KMS-11 (cell line): ENCODE data around the gene RPRD2.
A peak's percentile ranks its signal among the peaks of the same experiment; 100 is the strongest.

Source experiments
- H2AFZ ChIP-seq: fragments of 200-600 bp; sonication (generic); 2 replicates; pipeline ENCODE4 v1.6.1; 2016; ENCODE audit warnings: antibody characterized with exemption, mixed run types, low read depth
- H3K27ac ChIP-seq: fragments of 200-600 bp; sonication (generic); 2 replicates; pipeline ENCODE4 v1.6.1; 2016; ENCODE audit warnings: mild to moderate bottlenecking, mixed run types
- H3K27me3 ChIP-seq: fragments of 200-600 bp; sonication (generic); 2 replicates; pipeline ENCODE4 v1.6.1; 2017; ENCODE audit warnings: mild to moderate bottlenecking, low read depth, mixed run types, moderate library complexity; ENCODE audit not compliant: insufficient read depth
- H3K36me3 ChIP-seq: fragments of 200-600 bp; sonication (generic); 2 replicates; pipeline ENCODE4 v1.6.1; 2017; ENCODE audit warnings: mild to moderate bottlenecking, mixed run types; ENCODE audit not compliant: insufficient read depth
- H3K4me1 ChIP-seq: fragments of 200-600 bp; sonication (generic); 2 replicates; pipeline ENCODE4 v1.6.1; 2016; ENCODE audit warnings: mild to moderate bottlenecking, low read depth, mixed run types; ENCODE audit not compliant: poor library complexity, severe bottlenecking
- H3K4me2 ChIP-seq: fragments of 200-600 bp; sonication (generic); 2 replicates; pipeline ENCODE4 v1.7.0; 2016; ENCODE audit warnings: mild to moderate bottlenecking, mixed run types
- H3K4me3 ChIP-seq: fragments of 200-600 bp; sonication (generic); IDR thresholded peaks from 2 replicates; pipeline ENCODE4 v1.6.1; 2017; ENCODE audit warnings: low read depth, low read length, mixed read lengths; ENCODE audit not compliant: insufficient read depth
- H3K79me2 ChIP-seq: fragments of 200-600 bp; sonication (generic); 2 replicates; pipeline ENCODE4 v1.6.1; 2016; ENCODE audit warnings: low read depth, mixed run types; ENCODE audit not compliant: insufficient read depth
- H3K9ac ChIP-seq: fragments of 200-600 bp; sonication (generic); 2 replicates; pipeline ENCODE4 v1.6.1; 2016; ENCODE audit warnings: mild to moderate bottlenecking, mixed run types
- H4K20me1 ChIP-seq: fragments of 200-600 bp; sonication (generic); 2 replicates; pipeline ENCODE4 v1.6.1; 2016; ENCODE audit warnings: mild to moderate bottlenecking, mixed run types; ENCODE audit not compliant: insufficient read depth
- TF ChIP-seq, protein P1 (sequence below): fragments of 200-600 bp; sonication (generic); conservative IDR thresholded peaks from 2 replicates; pipeline ENCODE4 v1.6.1; 2017; ENCODE audit warnings: low read depth, mild to moderate bottlenecking, antibody characterized with exemption, low read length, moderate library complexity, mixed read lengths

RPRD2 gene

DNA sequence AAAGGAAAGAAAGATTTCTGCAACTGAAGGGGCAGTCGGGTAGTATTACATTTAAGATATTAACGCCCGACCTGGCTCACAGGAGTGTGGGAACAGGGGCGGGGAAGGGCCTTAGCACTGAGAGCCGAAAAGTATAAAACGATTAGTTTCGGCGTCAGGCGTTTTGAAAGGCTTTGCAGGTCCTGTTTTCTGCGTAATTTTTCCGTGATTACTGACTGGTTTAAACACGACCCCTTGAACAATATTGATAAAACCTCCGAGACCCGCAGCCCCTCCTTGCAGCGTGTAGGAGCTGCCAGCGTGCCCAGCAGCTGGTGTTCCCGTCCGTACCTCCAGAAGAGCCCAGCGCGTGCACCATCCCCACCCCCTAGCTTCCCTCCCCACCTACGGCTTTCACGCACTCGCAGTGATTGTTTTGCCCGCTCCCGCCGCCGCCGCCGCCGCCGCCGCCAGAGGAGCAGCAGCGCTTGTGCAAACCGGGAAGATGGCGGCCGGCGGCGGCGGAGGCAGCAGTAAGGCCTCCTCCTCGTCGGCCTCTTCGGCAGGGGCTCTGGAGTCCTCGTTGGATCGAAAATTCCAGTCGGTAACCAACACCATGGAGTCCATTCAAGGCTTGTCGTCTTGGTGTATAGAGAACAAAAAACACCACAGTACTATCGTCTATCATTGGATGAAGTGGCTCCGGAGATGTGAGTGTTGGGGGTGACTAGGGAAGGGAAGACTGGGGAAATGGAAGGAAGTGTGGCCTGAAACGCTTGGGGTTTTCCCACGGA, 470 bp downstream of the RPRD2 start:
- H3K4me2 ChIP-seq, result peak overlapping the region; percentile 77
- TF ChIP-seq, protein P1, sequence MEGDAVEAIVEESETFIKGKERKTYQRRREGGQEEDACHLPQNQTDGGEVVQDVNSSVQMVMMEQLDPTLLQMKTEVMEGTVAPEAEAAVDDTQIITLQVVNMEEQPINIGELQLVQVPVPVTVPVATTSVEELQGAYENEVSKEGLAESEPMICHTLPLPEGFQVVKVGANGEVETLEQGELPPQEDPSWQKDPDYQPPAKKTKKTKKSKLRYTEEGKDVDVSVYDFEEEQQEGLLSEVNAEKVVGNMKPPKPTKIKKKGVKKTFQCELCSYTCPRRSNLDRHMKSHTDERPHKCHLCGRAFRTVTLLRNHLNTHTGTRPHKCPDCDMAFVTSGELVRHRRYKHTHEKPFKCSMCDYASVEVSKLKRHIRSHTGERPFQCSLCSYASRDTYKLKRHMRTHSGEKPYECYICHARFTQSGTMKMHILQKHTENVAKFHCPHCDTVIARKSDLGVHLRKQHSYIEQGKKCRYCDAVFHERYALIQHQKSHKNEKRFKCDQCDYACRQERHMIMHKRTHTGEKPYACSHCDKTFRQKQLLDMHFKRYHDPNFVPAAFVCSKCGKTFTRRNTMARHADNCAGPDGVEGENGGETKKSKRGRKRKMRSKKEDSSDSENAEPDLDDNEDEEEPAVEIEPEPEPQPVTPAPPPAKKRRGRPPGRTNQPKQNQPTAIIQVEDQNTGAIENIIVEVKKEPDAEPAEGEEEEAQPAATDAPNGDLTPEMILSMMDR, result no peak
- H3K27me3 ChIP-seq, result no peaks in the 10 kb centered on the region
- H3K4me1 ChIP-seq, result peaks cover 28% of the 10 kb centered on the region
- peak overlapping the region; percentile 92 for H3K9ac ChIP-seq
- H3K27ac ChIP-seq, result peak overlapping the region; percentile 95
- H3K79me2 ChIP-seq, result peaks cover 49% of the 10 kb centered on the region
- peaks cover 4% of the 10 kb centered on the region; the same call in 1 of the 2 replicates for H4K20me1 ChIP-seq
- H3K36me3 ChIP-seq, result no peaks in the 10 kb centered on the region
- peak overlapping the region; percentile 97 for H3K4me3 ChIP-seq
- H2AFZ ChIP-seq, result peak overlapping the region; percentile 71

DNA sequence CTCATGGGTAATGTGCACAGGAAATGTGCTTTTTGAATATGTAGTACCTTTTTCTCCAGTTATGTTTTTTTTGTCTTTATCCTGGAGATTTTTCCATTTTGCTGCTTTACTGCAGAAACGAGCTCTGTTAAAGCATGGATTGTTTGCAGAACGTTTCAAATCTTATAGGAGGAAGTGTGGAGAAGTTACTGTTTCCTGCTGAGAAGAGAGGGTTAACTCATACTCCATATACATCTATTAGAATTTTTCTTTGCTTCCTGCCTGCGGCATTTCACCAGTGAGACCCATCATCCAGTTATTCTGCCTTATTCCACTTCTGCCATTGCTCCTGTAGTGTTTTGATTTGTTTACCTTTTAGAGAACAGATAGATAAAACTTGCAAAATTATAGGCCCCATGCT, 2.0 kb downstream of the RPRD2 start:
- TF ChIP-seq, protein P1, result no peak; the same call in 1 of the 2 replicates
- Histone ChIP-seq H2AFZ (peak overlapping the region; percentile 71), H3K27me3 (no peaks in the 10 kb centered on the region), H3K9ac (peak overlapping the region; percentile 92), H3K4me3 (peak overlapping the region; percentile 97), H3K36me3 (no peaks in the 10 kb centered on the region), H3K4me1 (peaks cover 39% of the 10 kb centered on the region), H3K27ac (peak overlapping the region; percentile 95), H3K79me2 (peaks cover 65% of the 10 kb centered on the region), H3K4me2 (peak overlapping the region; percentile 77), H4K20me1 (peaks cover 12% of the 10 kb centered on the region)

DNA sequence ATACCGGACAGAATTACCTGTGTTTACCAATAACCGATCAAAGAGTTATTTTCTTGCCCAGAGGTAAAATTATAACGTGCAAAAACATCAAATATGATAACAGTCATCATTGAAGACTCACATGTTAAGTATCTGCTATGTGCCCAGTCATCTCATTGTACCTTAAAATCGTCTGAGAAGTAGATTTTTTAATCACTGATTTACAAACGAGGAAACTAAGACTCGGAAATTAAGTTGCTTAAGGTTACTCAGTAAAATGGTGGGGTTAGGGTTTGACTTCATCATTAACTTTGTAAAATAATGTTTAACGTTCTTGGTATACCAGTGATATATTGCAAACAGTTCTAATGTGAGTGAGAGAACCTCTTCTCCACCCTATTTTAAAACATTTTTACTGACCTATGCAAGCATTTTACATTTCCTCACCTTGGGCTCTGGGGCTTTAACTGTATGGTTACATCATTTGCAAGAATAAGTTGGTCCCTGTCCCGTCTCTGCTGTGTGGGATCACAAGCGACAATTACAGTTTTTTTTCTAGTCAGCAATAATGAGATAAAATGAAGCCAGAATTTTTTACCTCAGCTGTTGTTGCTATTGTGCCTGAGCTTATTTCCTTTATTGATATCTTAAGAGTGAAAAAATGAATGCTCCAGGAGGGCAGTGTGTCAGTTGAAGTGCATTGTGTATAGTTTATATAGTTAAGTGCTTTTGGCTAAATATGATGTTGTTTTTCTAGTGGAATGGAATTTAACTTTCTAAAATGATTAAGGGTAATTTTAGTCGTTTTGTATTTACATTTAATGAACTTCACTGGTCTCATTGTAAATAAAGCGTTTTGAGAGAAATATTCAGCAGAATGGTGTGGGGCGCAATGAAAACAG, 2.7 kb downstream of the RPRD2 start:
- H3K27me3 ChIP-seq, result no peaks in the 10 kb centered on the region
- H3K4me2 ChIP-seq, result peak overlapping the region; percentile 77
- no peak overlapping the region for H2AFZ ChIP-seq
- peaks cover 72% of the 10 kb centered on the region for H3K79me2 ChIP-seq
- peak overlapping the region; percentile 97 for H3K4me3 ChIP-seq
- H4K20me1 ChIP-seq, result peaks cover 19% of the 10 kb centered on the region
- peaks cover 44% of the 10 kb centered on the region for H3K4me1 ChIP-seq
- TF ChIP-seq, protein P1, result peak; percentile 13; the same call in 1 of the 2 replicates
- no peaks in the 10 kb centered on the region for H3K36me3 ChIP-seq
- peak overlapping the region; percentile 92 for H3K9ac ChIP-seq
- peak overlapping the region; percentile 95; the same call in 1 of the 2 replicates for H3K27ac ChIP-seq

DNA sequence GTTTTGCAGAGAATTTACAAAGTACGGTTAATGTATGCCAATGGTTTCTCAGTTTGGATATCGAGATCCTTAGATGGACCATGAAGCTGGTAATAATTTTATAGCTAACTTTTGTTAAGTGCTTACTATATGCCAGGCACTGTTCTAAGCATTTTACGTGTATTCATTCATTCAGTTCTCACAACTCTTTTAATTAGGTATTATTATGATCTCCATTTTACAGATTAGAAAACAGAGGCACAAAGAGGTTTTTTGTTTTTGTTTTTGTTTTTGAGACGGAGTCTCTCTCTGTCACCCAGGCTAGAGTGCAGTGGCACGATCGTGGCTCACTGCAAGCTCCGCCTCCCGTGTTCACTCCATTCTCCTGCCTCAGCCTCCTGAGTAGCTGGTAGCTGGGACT, 7.2 kb downstream of the RPRD2 start:
- no peaks in the 10 kb centered on the region for H3K27me3 ChIP-seq
- H3K4me2 ChIP-seq, result no peak overlapping the region
- no peak overlapping the region for H3K9ac ChIP-seq
- TF ChIP-seq, protein P1, result no peak
- no peaks in the 10 kb centered on the region for H3K36me3 ChIP-seq
- H2AFZ ChIP-seq, result no peak overlapping the region
- peaks cover 100% of the 10 kb centered on the region for H3K79me2 ChIP-seq
- no peak overlapping the region for H3K27ac ChIP-seq
- peaks cover 66% of the 10 kb centered on the region for H3K4me1 ChIP-seq
- H4K20me1 ChIP-seq, result peaks cover 56% of the 10 kb centered on the region
- H3K4me3 ChIP-seq, result no peak overlapping the region
